MCF 10A (cell line): ENCODE results near the gene AGAP1. TPM values are rescaled to one million over a fixed set of nuclear protein-coding genes. Genes with fewer than 3 reads are reported as not detected.

Experiments
- BruUV-seq: library from RNA; stranded (reverse); fragments of 400-500 nt; replicated peaks from 2 replicates; lab custom pipeline; 2021; lab: Mats Ljungman, UMichigan
- CTCF ChIA-PET: fragments of 300-600 bp; sonication (Branson Sonifier 250); formaldehyde crosslinking; extraction: SDS; loops from one replicate; lab custom pipeline; 2021; ENCODE audit warnings: antibody characterized with exemption, inconsistent platforms; lab: Yijun Ruan, JAX
- POLR2A ChIA-PET: fragments of 300-600, 350-650 bp; sonication (Branson Sonifier 250); formaldehyde crosslinking; extraction: SDS; loops from one replicate; lab custom pipeline; 2020; ENCODE audit warnings: antibody characterized with exemption, inconsistent platforms; lab: Yijun Ruan, JAX
- DNase-seq: peaks from one replicate; pipeline ENCODE4 v3.0.0-alpha.2; 2018; ENCODE audit not compliant: unreplicated experiment
- H3K27ac Mint-ChIP-seq: one replicate; pipeline ENCODE4 v1.8.0; 2022; ENCODE audit warnings: mild to moderate bottlenecking, low read depth, mixed read lengths; ENCODE audit not compliant: unreplicated experiment
- H3K27me3 Mint-ChIP-seq: one replicate; pipeline ENCODE4 v1.8.0; 2022; ENCODE audit warnings: mixed read lengths; ENCODE audit not compliant: insufficient read depth, unreplicated experiment
- H3K36me3 Mint-ChIP-seq: one replicate; pipeline ENCODE4 v1.8.0; 2022; ENCODE audit warnings: mild to moderate bottlenecking, moderate library complexity, mixed read lengths; ENCODE audit not compliant: insufficient read depth, unreplicated experiment
- H3K4me1 Mint-ChIP-seq: one replicate; pipeline ENCODE4 v1.8.0; 2022; ENCODE audit warnings: mixed read lengths; ENCODE audit not compliant: insufficient read depth, unreplicated experiment
- H3K4me3 Mint-ChIP-seq: one replicate; pipeline ENCODE4 v1.8.0; 2022; ENCODE audit warnings: mild to moderate bottlenecking, moderate library complexity, mixed read lengths; ENCODE audit not compliant: unreplicated experiment
- H3K9me3 Mint-ChIP-seq: one replicate; pipeline ENCODE4 v1.8.0; 2022; ENCODE audit warnings: mixed read lengths; ENCODE audit not compliant: unreplicated experiment
- intact Hi-C: fragments of 100-400 bp; cut with micrococcal nuclease; formaldehyde crosslinking; loops from 2 replicates; pipeline ENCODE4 v1.14.1; 2022
- total RNA-seq: library from RNA; stranded (reverse); gene quantifications from 2 replicates; pipeline ENCODE4 v1.2.3, GENCODE V29; 2022
- TF ChIP-seq, protein P1 (sequence below): fragments of 200-600 bp; IDR thresholded peaks from one replicate; pipeline ENCODE4 v1.8.0; 2022; ENCODE audit warnings: antibody characterized with exemption, mild to moderate bottlenecking; ENCODE audit not compliant: unreplicated experiment

Gene AGAP1
- total RNA-seq, 1 experiment from 2014 or later: 41.3 TPM

DNA sequence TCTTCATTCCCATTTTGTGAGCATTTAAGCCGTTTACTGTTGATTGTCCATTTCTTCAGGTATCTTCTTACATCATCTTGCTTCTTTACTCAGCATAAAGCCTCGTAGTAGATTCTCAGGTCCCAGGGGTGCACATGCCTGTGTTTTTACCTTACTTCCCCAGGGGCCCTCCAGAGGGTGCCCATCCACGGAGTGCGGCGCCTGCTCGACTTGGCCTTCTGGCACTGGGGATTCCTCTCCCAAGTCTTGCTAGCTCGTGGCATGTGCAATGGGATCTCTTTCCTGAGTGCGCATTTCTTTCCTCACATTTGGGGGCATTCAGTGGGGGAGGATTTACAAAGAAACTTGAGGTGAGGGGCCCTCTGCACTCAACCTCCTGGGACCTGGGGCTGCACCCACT is 148.1 kb downstream of the AGAP1 start:
- peaks cover 10% of the 10 kb centered on the region for H3K4me1 Mint-ChIP-seq

DNA sequence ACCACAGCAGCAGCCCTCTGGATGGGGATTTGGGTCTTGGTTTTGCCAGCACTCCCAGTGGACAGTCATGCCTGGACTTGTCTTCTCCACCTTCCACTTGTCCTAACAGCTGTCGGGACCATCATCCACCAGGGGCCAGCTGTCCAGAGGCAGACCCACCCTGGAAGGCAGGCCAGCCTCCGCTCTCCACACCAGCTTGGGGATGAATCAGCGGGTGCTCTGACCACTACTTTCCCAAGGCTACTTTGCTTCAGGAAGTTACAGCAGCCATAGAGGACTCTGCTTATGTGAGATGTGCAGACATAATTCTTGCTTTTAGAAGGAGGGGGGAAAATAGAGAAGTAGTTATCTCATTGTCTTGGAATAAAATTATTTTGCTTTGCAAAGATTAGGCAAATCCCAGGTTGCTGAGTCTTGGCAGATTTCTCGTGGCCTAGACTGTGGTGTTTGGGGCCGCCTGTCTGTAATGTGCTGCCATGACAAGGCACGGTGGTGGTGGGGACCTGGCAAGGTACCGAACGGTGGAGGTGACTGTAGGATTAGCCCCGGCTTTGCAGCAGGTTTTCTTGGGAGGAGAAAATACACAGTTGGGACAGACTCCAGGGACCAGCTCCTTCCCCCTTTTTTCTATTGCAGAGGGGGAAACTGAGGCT is 148.7 kb downstream of the AGAP1 start:
- peaks cover 15% of the 10 kb centered on the region for H3K36me3 Mint-ChIP-seq
- no peaks in the 10 kb centered on the region for H3K27me3 Mint-ChIP-seq
- ChIA-PET POLR2A (no interaction called here), CTCF (interaction anchor here (0.6 to 1.0 kb wide), 3 partner anchors 12 to 103 kb away, joined by 3 read pairs; no protein-coding TSS in a partner anchor)
- peak overlapping the region; percentile 11 for H3K27ac Mint-ChIP-seq
- BruUV-seq: no TSS peak
- TF ChIP-seq, protein P1, sequence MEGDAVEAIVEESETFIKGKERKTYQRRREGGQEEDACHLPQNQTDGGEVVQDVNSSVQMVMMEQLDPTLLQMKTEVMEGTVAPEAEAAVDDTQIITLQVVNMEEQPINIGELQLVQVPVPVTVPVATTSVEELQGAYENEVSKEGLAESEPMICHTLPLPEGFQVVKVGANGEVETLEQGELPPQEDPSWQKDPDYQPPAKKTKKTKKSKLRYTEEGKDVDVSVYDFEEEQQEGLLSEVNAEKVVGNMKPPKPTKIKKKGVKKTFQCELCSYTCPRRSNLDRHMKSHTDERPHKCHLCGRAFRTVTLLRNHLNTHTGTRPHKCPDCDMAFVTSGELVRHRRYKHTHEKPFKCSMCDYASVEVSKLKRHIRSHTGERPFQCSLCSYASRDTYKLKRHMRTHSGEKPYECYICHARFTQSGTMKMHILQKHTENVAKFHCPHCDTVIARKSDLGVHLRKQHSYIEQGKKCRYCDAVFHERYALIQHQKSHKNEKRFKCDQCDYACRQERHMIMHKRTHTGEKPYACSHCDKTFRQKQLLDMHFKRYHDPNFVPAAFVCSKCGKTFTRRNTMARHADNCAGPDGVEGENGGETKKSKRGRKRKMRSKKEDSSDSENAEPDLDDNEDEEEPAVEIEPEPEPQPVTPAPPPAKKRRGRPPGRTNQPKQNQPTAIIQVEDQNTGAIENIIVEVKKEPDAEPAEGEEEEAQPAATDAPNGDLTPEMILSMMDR: no peak
- no peaks in the 10 kb centered on the region for H3K9me3 Mint-ChIP-seq
- peaks cover 10% of the 10 kb centered on the region for H3K4me1 Mint-ChIP-seq
- H3K4me3 Mint-ChIP-seq: no peak overlapping the region
- DNase-seq: peak; percentile 10
- intact Hi-C loops: no loop called here

More for the DNA sequence above, 148.1 kb downstream of the AGAP1 start:
- no peak for DNase-seq
- Mint-ChIP-seq H3K9me3 (no peaks in the 10 kb centered on the region), H3K27me3 (no peaks in the 10 kb centered on the region), H3K27ac (peak overlapping the region; percentile 11), H3K36me3 (peaks cover 15% of the 10 kb centered on the region), H3K4me3 (no peak overlapping the region)
- intact Hi-C loops: no loop called here
- POLR2A ChIA-PET: no interaction called here
- CTCF ChIA-PET: interaction anchor here (0.6 to 1.0 kb wide), 3 partner anchors 13 to 104 kb away, joined by 3 read pairs; no protein-coding TSS in a partner anchor
- TF ChIP-seq, protein P1: no peak
- no TSS peak for BruUV-seq

DNA sequence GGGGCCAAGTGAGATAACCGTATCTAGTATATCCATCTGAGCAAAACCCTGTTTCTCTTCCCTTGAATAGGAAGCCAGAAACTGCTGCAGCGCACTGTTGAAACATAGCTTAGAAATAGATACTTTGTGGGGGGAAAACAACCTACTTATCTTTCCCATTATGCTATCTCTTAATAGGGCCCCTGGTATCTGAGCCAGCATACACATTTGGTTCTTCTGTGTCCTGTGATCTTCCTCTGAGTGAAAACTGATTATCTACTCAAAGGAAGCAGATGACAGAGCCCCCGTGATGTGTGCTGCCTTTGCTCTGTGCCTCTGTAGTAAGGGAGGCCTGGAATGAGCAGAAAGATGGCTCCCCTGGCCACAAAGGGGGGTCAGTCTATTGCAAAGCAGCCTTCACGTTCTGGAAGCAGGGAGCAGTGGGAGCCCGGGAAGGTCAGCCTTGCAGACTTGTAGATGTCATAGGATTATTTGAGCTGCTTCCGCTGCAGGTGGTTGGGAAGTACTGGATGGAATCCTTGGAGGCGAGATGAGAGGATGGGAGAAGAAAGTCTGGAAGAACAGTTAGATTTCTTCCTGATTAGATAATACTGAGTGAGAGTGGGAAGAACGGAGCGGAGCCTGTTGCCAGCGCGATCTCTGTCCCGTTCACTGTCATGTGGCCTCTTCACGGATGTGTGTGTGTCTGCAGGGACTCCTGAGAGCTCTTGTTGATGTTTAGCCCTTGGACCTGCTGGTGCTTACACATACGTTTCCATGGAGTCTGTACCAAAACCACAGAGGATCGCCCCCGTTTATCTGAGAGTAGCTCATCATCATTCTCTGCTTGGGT is 150.1 kb downstream of the AGAP1 start:
- Mint-ChIP-seq H3K27me3 (no peaks in the 10 kb centered on the region), H3K4me3 (no peak overlapping the region), H3K27ac (no peak overlapping the region), H3K36me3 (peaks cover 11% of the 10 kb centered on the region), H3K4me1 (peaks cover 10% of the 10 kb centered on the region), H3K9me3 (no peaks in the 10 kb centered on the region)
- intact Hi-C loops: no loop called here
- CTCF ChIA-PET: interaction anchor here (0.9 kb wide), 1 partner anchor 10 kb away, joined by 4 read pairs; no protein-coding TSS in a partner anchor
- TF ChIP-seq, protein P1: no peak
- no peak for DNase-seq
- BruUV-seq: no TSS peak
- POLR2A ChIA-PET: no interaction called here

DNA sequence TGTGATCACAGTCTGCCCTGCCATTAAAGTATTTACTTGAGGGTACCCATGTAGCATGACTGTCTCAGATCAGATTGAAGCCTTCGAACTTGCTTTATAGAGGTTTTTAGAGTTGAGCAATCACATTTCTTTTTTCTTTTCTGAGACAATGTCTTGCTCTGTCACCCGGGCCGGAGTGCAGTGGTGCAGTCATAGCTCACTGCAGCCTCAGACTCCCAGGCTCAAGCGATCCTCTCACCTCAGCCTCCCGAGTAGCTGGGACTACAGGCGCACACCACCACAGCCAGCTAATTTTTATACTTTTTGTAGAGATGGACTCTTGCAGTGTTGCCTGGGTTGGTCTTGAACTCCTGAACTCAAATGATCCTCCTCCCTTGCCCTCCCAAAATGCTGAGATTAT is 153.4 kb downstream of the AGAP1 start:
- Mint-ChIP-seq H3K4me3 (no peak overlapping the region), H3K36me3 (peaks cover 5% of the 10 kb centered on the region), H3K27me3 (no peaks in the 10 kb centered on the region), H3K4me1 (peaks cover 5% of the 10 kb centered on the region), H3K27ac (no peak overlapping the region), H3K9me3 (no peaks in the 10 kb centered on the region)
- POLR2A ChIA-PET: no interaction called here
- DNase-seq: no peak
- no TSS peak for BruUV-seq
- TF ChIP-seq, protein P1: no peak
- CTCF ChIA-PET: no interaction called here
- intact Hi-C loops: no loop called here
